GM21737 (cell line): Measurements from ENCODE around the gene S100A1.
"Not testable (repeated sequence)": the region's sequence is repeated elsewhere in the genome, so short reads cannot be mapped to it uniquely, and the experiment has no call there.

Experiments
- ATAC-seq: cut with Tn5 transposase; IDR thresholded peaks from one replicate; pipeline ENCODE4 v1.9.1; 2021; ENCODE audit warnings: mild to moderate bottlenecking, moderate library complexity; ENCODE audit not compliant: unreplicated experiment

S100A1 gene

GRCh38 chr1:153651771-153652170 lies 23.5 kb downstream of the S100A1 start:
- no peak for ATAC-seq

- ATAC-seq: no peak
Measured at GRCh38 chr1:153652805-153653500, 24.7 kb downstream of the S100A1 start.

- no peak for ATAC-seq
Measured at GRCh38 chr1:153655333-153655732, 27.1 kb downstream of the S100A1 start.

- ATAC-seq: peak; percentile 92
Measured at GRCh38 chr1:153658400-153659174, 30.4 kb downstream of the S100A1 start, which contains the start of gene SNAPIN. Gene SNAPIN, plus strand, starts transcription at chr1:153658703. Its CDS starts 41 bp downstream, at chr1:153658744.

- ATAC-seq: no peak
Measured at GRCh38 chr1:153659175-153659534, 30.9 kb downstream of the S100A1 start.

- no peak for ATAC-seq
Measured at GRCh38 chr1:153659656-153660055, 31.4 kb downstream of the S100A1 start.

- no peak for ATAC-seq
Measured at GRCh38 chr1:153661111-153661708, 33.0 kb downstream of the S100A1 start.

- no peak for ATAC-seq
Measured at GRCh38 chr1:153662269-153662668, 34.0 kb downstream of the S100A1 start.

- ATAC-seq: no peak
Measured at GRCh38 chr1:153663211-153663610, 35.0 kb downstream of the S100A1 start.

- ATAC-seq: no peak
Measured at GRCh38 chr1:153667439-153667838, 39.2 kb downstream of the S100A1 start.

- ATAC-seq: not testable (repeated sequence)
Measured at GRCh38 chr1:153668672-153669071, 40.4 kb downstream of the S100A1 start.

- ATAC-seq: no peak
Measured at GRCh38 chr1:153669606-153670005, 41.4 kb downstream of the S100A1 start.

GRCh38 chr1:153670257-153670858 lies 42.1 kb downstream of the S100A1 start:
- ATAC-seq: no peak

GRCh38 chr1:153670859-153671627 lies 42.8 kb downstream of the S100A1 start, which contains the start of gene ILF2:
Gene ILF2, minus strand, starts transcription at chr1:153670993. Its CDS starts 71 bp downstream, at chr1:153670922.
- ATAC-seq: peak; percentile 88

- peak; percentile 6 for ATAC-seq
Measured at GRCh38 chr1:153671628-153672353, 43.6 kb downstream of the S100A1 start.

GRCh38 chr1:153673511-153673910 lies 45.3 kb downstream of the S100A1 start:
- ATAC-seq: no peak

GRCh38 chr1:153677718-153678518 lies 49.7 kb downstream of the S100A1 start:
- no peak for ATAC-seq

- ATAC-seq: no peak
Measured at GRCh38 chr1:153678519-153679336, 50.5 kb downstream of the S100A1 start, which contains the start of gene NPR1. Gene NPR1, plus strand, starts transcription at chr1:153678688. Its CDS starts 421 bp downstream, at chr1:153679109.
